Epithelial cell of esophagus (primary cell): ENCODE data around the gene MTERF4.
A peak's percentile ranks its signal among the peaks of the same experiment; 100 is the strongest.
"Not testable (repeated sequence)": the region's sequence is repeated elsewhere in the genome, so short reads cannot be mapped to it uniquely, and the experiment has no call there.

Experiments used
- DNase-seq: peaks from one replicate; pipeline ENCODE4 v3.0.0; 2010; ENCODE audit warnings: low read depth
- H3K4me3 ChIP-seq: 2 replicates; pipeline ENCODE4 v1.5.1; 2011; ENCODE audit warnings: mild to moderate bottlenecking, low read length, control low read depth
- CTCF ChIP-seq: IDR thresholded peaks from 2 replicates; pipeline ENCODE4 v1.5.1; 2011; ENCODE audit warnings: low read depth, mild to moderate bottlenecking, low read length, control low read depth, inconsistent platforms; ENCODE audit not compliant: insufficient read depth; ENCODE audit errors: missing control alignments

Gene MTERF4

GRCh38 chr2:241108271-241109209 is 6.5 kb upstream of the MTERF4 start:
- DNase-seq = no peak
- no peak for TF ChIP-seq CTCF
- no peak overlapping the region for H3K4me3 ChIP-seq

GRCh38 chr2:241107031-241107783 is 5.1 kb upstream of the MTERF4 start:
- no peak for TF ChIP-seq CTCF
- DNase-seq = no peak
- H3K4me3 ChIP-seq = no peak overlapping the region

GRCh38 chr2:241105641-241106040 is 3.6 kb upstream of the MTERF4 start:
- no peak for TF ChIP-seq CTCF
- H3K4me3 ChIP-seq = no peak overlapping the region
- no peak for DNase-seq

- DNase-seq, H3K4me3 ChIP-seq: not testable (repeated sequence)
Measured at GRCh38 chr2:241104611-241105010, 2.5 kb upstream of the MTERF4 start.

GRCh38 chr2:241103176-241103595 is 1.1 kb upstream of the MTERF4 start:
- peak overlapping the region; percentile 76 for H3K4me3 ChIP-seq
- no peak for DNase-seq
- TF ChIP-seq CTCF = no peak

GRCh38 chr2:241099246-241099645 is 2.8 kb downstream of the MTERF4 start:
- H3K4me3 ChIP-seq = no peak overlapping the region
- TF ChIP-seq CTCF = no peak
- DNase-seq = no peak

- no peak for TF ChIP-seq CTCF
- DNase-seq = no peak
- H3K4me3 ChIP-seq = no peak overlapping the region
Measured at GRCh38 chr2:241096979-241097378, 5.1 kb downstream of the MTERF4 start.
